Osteoblast (primary cell): ENCODE results near the gene ASXL3. TPM values are rescaled to one million over a fixed set of nuclear protein-coding genes. Genes with fewer than 3 reads are reported as not detected.

ENCODE experiments used
- DNase-seq: peaks from one replicate; pipeline ENCODE4 v3.0.0; 2011; ENCODE audit warnings: low spot score, mixed read lengths; ENCODE audit not compliant: insufficient read length; ENCODE audit errors: missing footprints
- H2AFZ ChIP-seq: 2 replicates; pipeline ENCODE4 v1.6.0; 2011; ENCODE audit warnings: mild to moderate bottlenecking, low read length
- H3K27ac ChIP-seq: 2 replicates; pipeline ENCODE4 v1.5.1; 2011; ENCODE audit warnings: mild to moderate bottlenecking, low read depth, low read length, moderate library complexity
- H3K27me3 ChIP-seq: 2 replicates; pipeline ENCODE4 v1.6.0; 2012; ENCODE audit warnings: mild to moderate bottlenecking, control low read depth, inconsistent platforms, low read length, moderate library complexity; ENCODE audit not compliant: insufficient read depth
- H3K36me3 ChIP-seq: 2 replicates; pipeline ENCODE4 v1.5.1; 2011; ENCODE audit warnings: mild to moderate bottlenecking, low read length, control low read depth, moderate library complexity; ENCODE audit not compliant: insufficient read depth
- H3K4me1 ChIP-seq: 2 replicates; pipeline ENCODE4 v1.5.1; 2011; ENCODE audit warnings: mild to moderate bottlenecking, low read length, control low read depth, moderate library complexity; ENCODE audit not compliant: insufficient read depth
- H3K4me2 ChIP-seq: 2 replicates; pipeline ENCODE4 v1.6.0; 2011; ENCODE audit warnings: mild to moderate bottlenecking, low read length; ENCODE audit not compliant: insufficient read depth
- H3K4me3 ChIP-seq: fragments of 200-600 bp; sonication (generic); 3 replicates; pipeline ENCODE4 v1.5.1; 2012; ENCODE audit warnings: mild to moderate bottlenecking, low read length, inconsistent platforms; ENCODE audit not compliant: insufficient read depth
- H3K79me2 ChIP-seq: 2 replicates; pipeline ENCODE4 v1.6.0; 2012; ENCODE audit warnings: mild to moderate bottlenecking, low read length, control low read depth, inconsistent platforms; ENCODE audit not compliant: insufficient read depth
- H3K9me3 ChIP-seq: 2 replicates; pipeline ENCODE4 v1.5.1; 2011; ENCODE audit warnings: low read depth, low read length, control low read depth
- H4K20me1 ChIP-seq: 2 replicates; pipeline ENCODE4 v1.6.0; 2012; ENCODE audit warnings: mild to moderate bottlenecking, low read length, control low read depth; ENCODE audit not compliant: insufficient read depth
- total RNA-seq: library from RNA; depleted of rRNA; stranded (reverse); fragments of >200 nt; gene quantifications from 2 replicates; pipeline ENCODE4 v1.2.3, GENCODE V29; 2012
- TF ChIP-seq, protein P1 (sequence below): IDR thresholded peaks from 2 replicates; pipeline ENCODE4 v1.5.1; 2011; ENCODE audit warnings: mild to moderate bottlenecking, low read depth, low read length, moderate library complexity; ENCODE audit errors: extremely low read depth

Gene ASXL3
- total RNA-seq, 1 donor = not detected

DNA sequence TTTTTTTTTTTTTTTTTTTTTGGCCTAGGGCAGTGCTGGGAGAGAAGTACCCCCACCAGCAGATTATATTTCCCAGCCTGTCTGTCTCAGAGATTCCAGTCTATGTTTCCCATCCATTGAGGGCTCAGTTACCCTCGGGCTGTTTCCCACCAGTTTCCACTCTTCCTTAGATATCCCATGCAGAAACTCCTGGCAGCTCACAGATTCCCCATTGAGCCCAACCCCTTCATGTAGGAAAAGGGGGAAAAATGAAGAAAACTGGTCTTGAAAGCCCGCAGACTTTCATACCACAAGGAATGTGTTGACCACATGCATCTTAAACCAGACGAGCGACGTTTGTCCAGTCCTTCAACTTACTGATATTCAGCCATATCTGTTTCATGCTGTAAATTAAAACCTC, 15.2 kb downstream of the ASXL3 start:
- no peak overlapping the region for H3K4me3 ChIP-seq
- H3K27ac ChIP-seq = no peak overlapping the region
- DNase-seq = no peak
- H3K27me3 ChIP-seq = no peaks in the 10 kb centered on the region
- no peaks in the 10 kb centered on the region for H4K20me1 ChIP-seq
- H3K36me3 ChIP-seq = no peaks in the 10 kb centered on the region
- H3K4me2 ChIP-seq = no peak overlapping the region
- TF ChIP-seq, protein P1, sequence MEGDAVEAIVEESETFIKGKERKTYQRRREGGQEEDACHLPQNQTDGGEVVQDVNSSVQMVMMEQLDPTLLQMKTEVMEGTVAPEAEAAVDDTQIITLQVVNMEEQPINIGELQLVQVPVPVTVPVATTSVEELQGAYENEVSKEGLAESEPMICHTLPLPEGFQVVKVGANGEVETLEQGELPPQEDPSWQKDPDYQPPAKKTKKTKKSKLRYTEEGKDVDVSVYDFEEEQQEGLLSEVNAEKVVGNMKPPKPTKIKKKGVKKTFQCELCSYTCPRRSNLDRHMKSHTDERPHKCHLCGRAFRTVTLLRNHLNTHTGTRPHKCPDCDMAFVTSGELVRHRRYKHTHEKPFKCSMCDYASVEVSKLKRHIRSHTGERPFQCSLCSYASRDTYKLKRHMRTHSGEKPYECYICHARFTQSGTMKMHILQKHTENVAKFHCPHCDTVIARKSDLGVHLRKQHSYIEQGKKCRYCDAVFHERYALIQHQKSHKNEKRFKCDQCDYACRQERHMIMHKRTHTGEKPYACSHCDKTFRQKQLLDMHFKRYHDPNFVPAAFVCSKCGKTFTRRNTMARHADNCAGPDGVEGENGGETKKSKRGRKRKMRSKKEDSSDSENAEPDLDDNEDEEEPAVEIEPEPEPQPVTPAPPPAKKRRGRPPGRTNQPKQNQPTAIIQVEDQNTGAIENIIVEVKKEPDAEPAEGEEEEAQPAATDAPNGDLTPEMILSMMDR = no peak
- H2AFZ ChIP-seq = no peak overlapping the region
- H3K4me1 ChIP-seq = peaks cover 7% of the 10 kb centered on the region
- no peaks in the 10 kb centered on the region for H3K9me3 ChIP-seq
- H3K79me2 ChIP-seq = no peaks in the 10 kb centered on the region

DNA sequence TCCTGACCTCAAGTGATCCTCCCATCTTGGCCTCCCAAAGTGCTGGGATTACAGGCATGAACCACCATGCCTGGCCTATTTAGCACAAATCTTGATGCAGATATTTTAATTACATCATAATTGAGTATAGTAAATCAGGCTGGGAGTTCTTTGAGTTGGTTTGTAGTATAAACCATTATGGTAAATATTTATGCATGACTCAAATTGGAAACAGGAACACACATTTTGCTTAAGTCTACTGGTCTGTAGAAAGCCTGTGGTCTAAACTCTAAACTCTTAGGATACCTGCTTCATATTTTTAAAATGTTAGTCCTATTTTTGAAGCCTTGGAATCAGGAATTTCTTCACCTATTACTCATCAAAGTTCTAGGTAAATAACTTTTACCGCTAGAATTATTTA, 16.8 kb downstream of the ASXL3 start:
- H3K36me3 ChIP-seq = no peaks in the 10 kb centered on the region
- no peaks in the 10 kb centered on the region for H3K27me3 ChIP-seq
- no peaks in the 10 kb centered on the region for H4K20me1 ChIP-seq
- H3K4me3 ChIP-seq = no peak overlapping the region
- no peaks in the 10 kb centered on the region for H3K9me3 ChIP-seq
- no peaks in the 10 kb centered on the region for H3K79me2 ChIP-seq
- TF ChIP-seq, protein P1 = no peak
- DNase-seq = no peak
- H2AFZ ChIP-seq = no peak overlapping the region
- no peak overlapping the region for H3K27ac ChIP-seq
- H3K4me1 ChIP-seq = peaks cover 7% of the 10 kb centered on the region
- no peak overlapping the region for H3K4me2 ChIP-seq

DNA sequence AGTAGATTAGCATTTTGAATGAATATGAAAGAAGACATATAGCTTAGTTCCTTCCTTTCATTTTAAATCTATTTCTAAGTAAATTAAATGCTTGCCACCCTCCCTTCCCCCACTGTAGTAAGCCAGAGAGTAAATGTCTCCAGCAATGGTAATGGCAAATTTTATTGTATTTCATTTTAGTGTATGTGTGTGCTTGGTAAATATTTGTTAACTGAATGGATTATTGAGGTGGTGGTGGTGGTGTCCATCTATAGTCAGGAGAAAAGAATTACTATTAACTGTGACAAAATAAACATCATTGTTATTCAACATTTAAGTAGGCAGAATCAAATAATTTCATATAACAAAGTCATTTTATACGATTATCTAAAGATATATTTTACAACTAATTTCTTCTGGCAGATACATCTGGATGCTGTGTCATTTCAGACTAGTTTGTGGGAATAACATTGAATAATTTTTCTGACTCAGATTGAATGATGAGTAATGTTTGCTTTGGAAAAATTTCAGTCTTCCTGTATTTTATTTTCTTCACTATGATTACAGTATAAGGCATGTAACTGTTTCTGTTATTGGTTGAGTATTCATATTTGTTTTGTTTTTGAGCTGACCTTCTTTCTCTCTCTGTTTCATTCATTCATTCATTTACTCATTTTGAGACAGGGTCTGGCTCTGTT, 18.3 kb downstream of the ASXL3 start:
- TF ChIP-seq, protein P1 = no peak
- Histone ChIP-seq H3K36me3 (no peaks in the 10 kb centered on the region), H3K4me1 (peaks cover 7% of the 10 kb centered on the region), H3K27ac (no peak overlapping the region), H3K79me2 (no peaks in the 10 kb centered on the region), H3K27me3 (no peaks in the 10 kb centered on the region), H2AFZ (no peak overlapping the region), H3K9me3 (no peaks in the 10 kb centered on the region), H3K4me2 (peak overlapping the region; percentile 16), H4K20me1 (no peaks in the 10 kb centered on the region), H3K4me3 (no peak overlapping the region)
- no peak for DNase-seq

DNA sequence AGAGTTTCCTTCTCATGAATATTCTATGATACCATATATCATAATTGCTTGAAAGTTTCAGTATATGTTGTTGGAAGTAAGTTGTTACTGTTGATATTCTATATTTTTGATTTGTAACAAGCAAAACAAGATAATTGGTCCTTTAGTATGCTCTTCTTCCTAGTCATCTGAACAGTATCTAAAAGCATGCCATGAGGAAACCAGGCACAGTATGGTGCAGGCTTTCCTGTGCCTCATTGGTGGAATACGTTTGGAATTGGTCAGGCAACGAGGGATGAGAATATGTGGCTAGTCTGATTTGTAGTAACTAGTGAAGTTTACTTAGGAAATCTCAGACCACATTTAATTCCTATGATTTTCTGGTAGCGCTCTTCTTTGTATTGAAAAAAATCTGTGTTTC, 22.8 kb downstream of the ASXL3 start:
- H3K4me1 ChIP-seq = peaks cover 7% of the 10 kb centered on the region
- H4K20me1 ChIP-seq = no peaks in the 10 kb centered on the region
- H3K27me3 ChIP-seq = no peaks in the 10 kb centered on the region
- no peaks in the 10 kb centered on the region for H3K36me3 ChIP-seq
- no peak overlapping the region for H2AFZ ChIP-seq
- H3K4me2 ChIP-seq = no peak overlapping the region
- H3K27ac ChIP-seq = no peak overlapping the region
- no peak for DNase-seq
- no peak overlapping the region for H3K4me3 ChIP-seq
- TF ChIP-seq, protein P1 = no peak
- H3K79me2 ChIP-seq = no peaks in the 10 kb centered on the region
- H3K9me3 ChIP-seq = no peaks in the 10 kb centered on the region
